HT-29 (cell line): ENCODE measurements around the gene CAV3. TPM values are rescaled to one million over a fixed set of nuclear protein-coding genes. Genes with fewer than 3 reads are reported as not detected.
"Not testable (repeated sequence)": the region's sequence is repeated elsewhere in the genome, so short reads cannot be mapped to it uniquely, and the experiment has no call there.

ENCODE experiments used
- DNase-seq: peaks from one replicate; pipeline ENCODE4 v3.0.0-alpha.2; 2015; ENCODE audit warnings: low spot score
- total RNA-seq: library from RNA; depleted of rRNA; stranded (reverse); fragments of >200 nt; shearing (Covaris generic); gene quantifications from 2 replicates; pipeline ENCODE4 v1.2.3, GENCODE V29; 2014; rRNA removed

CAV3 gene
- total RNA-seq = not detected in 2 replicates

DNA sequence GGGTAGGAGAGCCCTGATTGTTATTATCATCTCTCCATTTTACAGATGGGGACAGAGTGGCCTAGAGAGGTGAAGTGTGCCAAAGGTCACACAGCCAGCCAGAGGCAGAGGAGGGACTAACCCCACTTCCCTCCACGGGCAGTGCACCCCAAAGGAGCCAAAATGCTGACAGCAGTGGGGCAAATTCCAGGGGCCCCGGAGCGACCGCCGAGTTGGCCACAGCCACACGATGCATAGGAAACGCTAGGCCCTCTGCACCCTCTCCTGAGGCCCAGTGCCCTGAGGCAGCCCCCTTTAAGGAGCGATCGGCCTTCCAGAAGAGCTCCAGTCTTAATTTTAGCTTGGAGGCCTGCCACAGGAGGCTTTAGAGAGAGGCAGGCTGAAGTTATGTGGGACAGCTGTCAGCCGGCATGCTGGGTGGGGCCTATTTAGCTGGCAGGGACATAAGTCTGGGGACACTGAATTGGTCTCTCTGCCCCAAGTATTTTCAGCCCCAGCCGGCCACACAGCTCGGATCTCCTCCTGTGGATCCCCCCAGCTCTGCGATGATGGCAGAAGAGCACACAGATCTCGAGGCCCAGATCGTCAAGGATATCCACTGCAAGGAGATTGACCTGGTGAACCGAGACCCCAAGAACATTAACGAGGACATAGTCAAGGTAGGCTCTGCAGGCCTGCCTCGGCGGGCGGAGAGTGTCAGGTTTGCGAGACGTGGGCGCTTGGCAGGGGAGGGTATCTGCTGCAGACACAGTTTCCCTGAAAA lies at the start of gene CAV3:
Gene CAV3 (plus strand): TSS at position 471 of the 763 bp plus-strand sequence. CDS start 75 bp downstream, at position 546.
- DNase-seq = no peak

DNA sequence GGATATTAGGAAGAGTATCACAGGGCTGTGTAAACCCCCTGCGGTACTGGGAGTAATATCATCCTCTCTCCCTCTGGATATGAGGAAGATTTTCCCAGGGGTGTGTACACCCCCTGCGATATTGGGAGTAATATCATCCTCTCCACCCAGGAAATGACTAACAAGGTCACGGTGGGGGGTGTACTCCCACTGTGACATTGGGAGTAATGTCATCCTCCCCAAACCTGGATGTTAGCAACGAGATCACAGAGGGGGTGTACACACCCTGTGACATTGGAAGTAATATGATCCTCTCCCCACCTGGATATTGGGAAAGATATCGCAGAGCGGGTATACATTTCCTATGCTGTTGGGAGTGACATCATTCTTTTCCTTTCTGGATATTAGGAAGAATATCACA lies 48.6 kb upstream of the CAV3 start:
- DNase-seq = not testable (repeated sequence)

DNA sequence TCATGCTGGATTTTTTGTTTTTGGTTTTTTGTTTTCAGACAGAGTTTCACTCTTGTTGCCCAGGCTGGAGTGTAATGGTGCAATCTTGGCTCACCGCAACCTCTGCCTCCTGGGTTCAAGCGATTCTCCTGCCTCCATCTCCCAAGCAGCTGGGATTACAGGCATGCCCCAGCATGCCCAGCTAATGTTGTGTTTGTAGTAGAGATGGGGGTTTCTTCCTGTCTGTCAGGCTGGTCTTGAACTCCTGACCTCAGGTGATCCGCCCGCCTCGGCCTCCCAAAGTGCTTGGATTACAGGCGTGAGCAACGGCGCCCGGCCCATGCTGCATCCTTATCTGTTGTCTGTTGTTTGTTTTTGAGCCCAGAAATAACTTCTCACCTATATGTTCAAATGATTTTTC lies 42.3 kb upstream of the CAV3 start:
- not testable (repeated sequence) for DNase-seq

GRCh38 chr3:8702560-8702959 lies 31.0 kb upstream of the CAV3 start:
- DNase-seq = no peak

DNA sequence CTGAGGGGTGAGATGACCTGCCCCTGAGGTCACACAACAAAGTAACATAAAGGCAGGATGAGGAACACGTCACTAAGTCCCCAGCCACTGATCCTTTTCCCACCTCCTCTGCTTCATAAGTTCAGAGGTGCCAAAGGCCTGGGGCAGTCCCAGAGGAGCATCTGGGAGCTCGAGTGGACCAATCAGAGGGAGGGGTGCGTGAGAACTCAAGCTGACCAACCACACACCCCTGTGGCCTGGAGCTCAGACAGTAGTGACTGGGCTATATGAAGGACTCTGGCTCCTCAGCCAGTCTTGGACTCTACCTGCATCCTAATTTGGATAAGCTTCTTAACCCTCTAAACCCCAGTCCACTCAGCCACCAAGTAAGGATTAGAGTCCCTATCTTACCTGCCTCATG lies 28.0 kb upstream of the CAV3 start:
- no peak for DNase-seq

DNA sequence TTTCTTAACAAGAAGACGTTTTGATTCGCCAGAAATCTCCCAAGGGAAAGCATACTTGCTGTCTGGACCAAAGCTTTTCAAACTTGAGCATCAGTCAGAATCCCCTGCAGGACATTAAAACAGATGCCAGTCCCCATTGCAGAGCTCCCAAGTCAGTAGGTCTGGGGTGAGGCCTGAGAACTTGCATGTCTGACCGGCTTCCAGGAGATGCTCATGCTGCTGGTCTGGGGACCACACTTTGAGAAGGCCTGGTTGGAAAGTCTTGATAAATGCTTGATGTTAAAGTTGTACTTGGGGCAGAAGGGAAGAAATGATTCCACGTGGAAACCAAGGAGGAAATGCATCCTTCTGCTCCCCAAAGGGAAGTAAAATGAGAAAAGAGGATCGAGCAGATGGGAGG lies 24.3 kb upstream of the CAV3 start:
- DNase-seq = no peak

DNA sequence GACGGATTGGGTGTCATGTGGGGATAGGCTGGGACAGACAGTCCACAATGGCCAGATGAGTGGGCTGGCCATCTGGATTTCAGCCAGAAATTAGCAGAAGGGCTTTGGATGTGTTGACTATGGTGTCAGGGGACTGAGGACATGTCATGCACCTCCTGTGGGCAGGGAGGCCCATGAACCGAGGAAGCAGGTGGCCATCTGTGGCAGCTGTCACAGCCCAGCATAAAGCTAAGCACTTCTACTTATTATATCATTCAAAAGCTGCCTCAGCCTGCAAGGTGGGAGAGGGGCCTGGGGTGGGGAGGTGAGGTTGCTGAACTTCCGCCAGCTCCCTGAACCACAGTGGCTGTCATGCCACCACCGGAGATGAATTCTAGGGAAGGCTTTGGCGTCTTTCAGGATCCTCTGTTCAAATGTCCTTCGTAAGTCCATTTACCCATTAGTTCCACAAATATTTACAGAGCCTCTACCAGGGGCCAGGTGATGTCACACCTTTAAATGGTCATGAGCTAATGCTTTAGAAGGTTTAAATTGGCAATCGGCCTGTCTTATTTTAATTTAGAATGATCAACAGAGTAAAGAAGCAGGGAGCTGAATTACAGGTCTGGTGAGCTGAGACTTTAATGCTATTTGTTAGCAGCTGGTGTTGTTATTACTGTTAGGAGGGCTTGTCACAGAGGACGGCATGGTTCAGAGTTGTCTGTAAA lies 23.6 kb upstream of the CAV3 start:
- no peak for DNase-seq

DNA sequence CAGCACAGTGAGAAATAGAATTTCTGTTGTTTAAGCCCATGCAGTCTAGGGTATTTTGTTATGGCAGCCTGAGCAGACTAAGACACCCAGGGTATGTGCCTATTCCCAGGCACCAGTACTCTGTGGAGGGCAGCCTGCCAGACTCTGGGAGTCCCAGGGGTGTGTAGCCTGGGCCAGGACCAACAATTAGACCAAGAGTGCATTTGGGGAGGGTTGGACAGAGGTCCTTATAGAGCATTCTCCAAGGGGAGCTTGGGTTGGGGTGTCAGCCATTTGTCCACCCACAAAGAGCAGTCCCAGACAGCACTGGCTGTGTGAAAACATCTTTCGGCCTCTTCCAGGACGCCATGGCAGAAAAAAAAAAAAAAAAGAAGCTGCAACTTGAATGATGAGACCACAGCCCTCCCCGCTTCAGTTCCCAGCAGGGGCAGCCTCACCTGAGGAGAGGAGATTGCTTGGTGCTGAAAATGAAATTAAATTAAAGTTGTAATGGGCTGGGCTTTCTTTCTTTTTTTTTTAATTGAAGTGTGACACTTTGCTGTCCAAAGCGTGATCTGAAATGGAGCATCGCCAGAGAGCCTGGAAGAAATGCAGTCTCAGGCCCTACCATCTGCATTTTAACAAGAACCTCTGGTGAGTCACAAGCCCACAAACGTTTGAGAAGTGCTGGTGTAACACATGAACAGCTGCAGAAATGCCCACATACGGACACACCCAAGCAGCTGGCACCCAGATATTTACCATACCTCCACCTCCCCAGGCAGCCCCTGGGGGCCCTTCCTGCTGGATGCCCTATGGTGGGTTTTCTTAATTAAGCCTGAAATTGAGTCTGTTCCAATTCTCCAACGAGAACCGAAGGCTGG lies 21.3 kb upstream of the CAV3 start:
- DNase-seq = no peak

GRCh38 chr3:8712908-8713255 lies 20.7 kb upstream of the CAV3 start:
- no peak for DNase-seq

GRCh38 chr3:8713901-8714759 lies 19.5 kb upstream of the CAV3 start:
- DNase-seq = no peak

GRCh38 chr3:8715757-8716156 lies 17.8 kb upstream of the CAV3 start:
- not testable (repeated sequence) for DNase-seq

- DNase-seq = no peak
These were observed 10.8 kb upstream of the CAV3 start for GRCh38 chr3:8722808-8723207.

DNA sequence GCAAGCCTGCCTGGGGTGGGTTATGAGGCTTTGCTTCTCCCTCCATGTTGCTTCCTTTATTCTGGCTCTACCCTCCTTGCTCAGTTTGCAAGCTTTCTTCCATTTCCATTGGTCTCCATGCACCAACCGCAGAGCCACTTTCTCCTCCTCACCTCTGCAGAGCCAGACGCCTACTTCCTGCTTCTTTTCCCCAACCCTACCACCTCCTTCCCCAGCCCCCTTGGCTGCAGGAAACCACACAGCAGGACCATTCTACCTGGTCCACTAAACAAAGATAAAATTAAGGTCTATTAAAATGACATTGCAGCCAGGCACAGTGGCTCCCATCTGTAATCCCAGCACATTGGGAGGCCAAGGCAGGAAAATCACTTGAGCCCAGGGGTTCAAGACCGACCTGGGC lies 10.0 kb upstream of the CAV3 start:
- DNase-seq = no peak

GRCh38 chr3:8724108-8724752 lies 9.4 kb upstream of the CAV3 start:
- DNase-seq = peak; percentile 71

- no peak for DNase-seq
These were observed 5.7 kb upstream of the CAV3 start for GRCh38 chr3:8727605-8728512.

GRCh38 chr3:8729479-8729878 lies 4.1 kb upstream of the CAV3 start:
- DNase-seq = no peak

DNA sequence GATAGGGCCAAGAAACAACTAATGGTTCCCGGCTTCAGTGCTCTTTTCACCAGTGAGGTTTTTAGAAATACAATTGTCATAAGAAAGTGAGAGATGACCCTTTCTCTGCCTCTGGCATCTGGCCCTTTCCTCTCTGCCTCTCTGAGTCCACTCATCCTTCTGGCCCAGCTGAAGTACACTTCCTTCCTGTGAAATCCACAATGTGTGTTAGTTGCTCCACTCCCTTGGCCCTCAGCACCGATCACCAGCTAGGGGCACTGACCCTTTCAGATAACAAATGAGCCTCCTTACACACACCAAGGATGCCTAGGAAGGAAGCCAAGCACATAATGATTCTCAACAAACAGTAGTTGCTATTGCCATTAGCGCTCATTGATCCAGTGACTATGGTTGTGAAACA lies 2.9 kb upstream of the CAV3 start:
- no peak for DNase-seq

- DNase-seq = no peak
These were observed 1.2 kb upstream of the CAV3 start for GRCh38 chr3:8732413-8732812.

DNA sequence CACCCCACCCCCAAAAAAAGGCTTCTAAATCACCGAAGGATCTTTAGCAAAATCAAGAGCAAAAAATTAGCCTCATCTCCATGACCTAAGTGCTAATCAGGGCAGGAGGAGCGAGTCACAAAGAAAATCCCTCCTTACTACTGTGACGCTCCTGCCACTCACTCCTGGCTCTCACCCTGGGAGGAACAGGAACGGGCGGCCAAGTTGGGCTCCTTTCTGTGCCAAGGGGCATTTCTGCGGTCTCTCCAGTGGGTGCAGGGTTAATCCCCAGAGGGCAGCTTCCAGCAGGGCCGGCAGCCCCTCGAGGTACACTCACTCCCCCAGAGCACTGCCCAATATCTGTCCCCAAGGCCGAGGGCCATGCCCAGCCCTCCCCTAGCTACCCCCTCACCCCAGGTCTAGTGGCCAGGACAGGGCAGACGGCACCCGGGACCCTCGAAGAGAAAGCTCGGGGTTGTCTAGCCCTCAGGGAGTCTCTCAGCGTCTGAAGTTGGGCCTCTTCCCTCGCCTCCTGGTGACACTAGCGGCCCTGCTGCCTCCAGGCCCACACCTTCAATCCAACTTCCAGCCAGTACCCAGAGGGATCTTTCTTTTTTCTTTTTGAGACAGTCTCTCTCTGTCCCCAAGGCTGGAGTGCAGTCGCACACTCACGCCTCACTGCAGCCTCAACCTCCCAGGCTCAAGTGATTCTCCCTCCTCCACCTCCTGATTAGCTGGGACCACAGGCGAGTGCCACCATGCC lies 706 bp downstream of the CAV3 start:
- no peak for DNase-seq
